Measurements from ENCODE around the gene MED16. TPM values are rescaled to one million over a fixed set of nuclear protein-coding genes. Genes with fewer than 3 reads are reported as not detected.
"Not testable (repeated sequence)": the region's sequence is repeated elsewhere in the genome, so short reads cannot be mapped to it uniquely, and the experiment has no call there.

MED16 gene
- polyA plus RNA-seq, 1 donor = 49.8 TPM

DNA sequence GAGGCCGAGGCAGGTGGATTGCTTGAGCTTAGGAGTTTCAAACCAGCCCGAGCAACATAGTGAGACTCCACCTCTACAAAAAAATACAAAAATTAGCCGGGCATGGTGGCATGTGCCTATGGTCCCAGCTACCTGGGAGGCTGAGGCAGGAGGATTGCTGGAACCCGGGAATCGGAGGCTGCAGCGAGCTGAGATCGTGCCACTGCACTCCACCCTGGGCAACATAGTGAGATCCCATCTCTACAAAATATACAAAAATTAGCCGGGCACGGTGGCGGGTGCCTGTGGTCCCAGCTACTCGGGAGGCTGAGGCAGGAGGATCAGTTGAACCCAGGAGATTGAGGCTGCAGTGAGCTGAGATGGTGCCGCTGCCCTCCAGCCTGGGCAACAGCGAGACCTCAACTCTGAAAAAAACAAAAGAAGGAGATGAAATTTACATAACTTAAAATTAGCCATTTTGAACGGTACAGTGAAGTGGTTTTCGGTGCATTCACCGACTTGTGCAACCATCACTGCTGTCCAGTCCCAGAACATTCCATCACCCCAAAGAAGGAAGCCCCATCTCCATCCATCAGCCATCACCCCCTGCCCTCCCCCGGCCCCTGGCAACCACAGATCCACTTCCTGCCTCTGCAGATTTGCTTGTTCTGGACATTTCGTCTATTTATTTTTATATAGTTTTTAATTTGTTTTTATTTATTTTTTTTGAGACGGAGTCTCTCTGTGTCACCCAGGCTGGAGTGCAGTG, 66.9 kb downstream of the MED16 start:
- DNase-seq = no peak

- no peak for DNase-seq
Observed at GRCh38 chr19:824885-825284, 68.1 kb downstream of the MED16 start.

GRCh38 chr19:823565-824121, 69.3 kb downstream of the MED16 start:
- DNase-seq = no peak

GRCh38 chr19:821825-822503, 71.0 kb downstream of the MED16 start, which contains the start of gene PLPPR3:
Gene PLPPR3 (minus strand): TSS chr19:821955. CDS start chr19:821559, 396 bp downstream.
- DNase-seq = no peak

DNA sequence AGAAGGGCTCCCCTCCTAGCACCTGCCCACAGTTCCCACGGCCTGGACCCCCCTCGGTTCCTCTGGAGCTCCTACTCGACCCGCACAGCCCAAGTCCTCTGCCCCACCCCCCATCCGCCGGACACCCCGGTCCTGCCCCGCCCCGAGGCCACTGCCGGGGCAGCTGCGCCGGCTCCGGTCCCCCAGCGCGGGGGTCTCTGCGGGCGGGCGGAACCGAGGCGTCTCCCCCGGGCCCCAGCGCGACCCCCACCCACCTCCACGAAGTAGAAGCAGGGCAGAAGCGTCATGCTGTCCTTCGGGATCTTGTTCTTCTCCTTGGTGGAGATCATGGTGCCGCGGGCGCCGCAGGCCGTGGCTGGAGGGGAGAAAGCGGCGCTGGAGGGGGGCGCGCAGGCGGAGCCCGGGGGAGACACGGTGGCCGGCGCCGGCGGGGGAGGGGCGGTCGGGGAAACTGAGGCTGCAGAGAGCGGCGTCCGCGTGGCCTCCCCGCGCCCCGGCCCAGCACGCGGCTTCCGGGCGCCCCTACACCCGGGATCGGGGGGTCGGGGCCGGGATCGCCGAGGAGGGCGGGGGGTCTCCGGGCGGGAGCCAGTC, 71.7 kb downstream of the MED16 start:
- no peak for DNase-seq

DNA sequence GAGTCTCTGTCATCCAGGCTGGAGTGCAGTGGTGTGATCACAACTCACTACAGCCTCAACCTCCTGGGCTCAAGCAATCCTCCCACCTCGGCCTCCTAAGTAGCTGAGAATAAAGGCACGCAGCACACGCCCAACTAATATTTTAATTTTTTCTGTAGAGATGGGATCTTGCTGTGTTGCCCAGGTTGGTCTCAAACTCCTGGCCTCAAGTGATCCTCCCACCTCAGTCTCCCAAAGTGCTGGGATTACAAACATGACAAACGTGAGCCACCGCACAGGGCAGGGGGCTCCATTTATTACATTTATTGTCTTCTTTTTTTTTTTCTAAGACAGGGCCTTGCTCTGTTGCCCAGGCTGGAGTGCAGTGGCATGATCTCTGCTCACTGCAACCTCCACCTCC, 72.8 kb downstream of the MED16 start:
- DNase-seq = not testable (repeated sequence)

Other genes starting within 250 kb of the MED16 start
- gene RNF126, start 230.0 kb downstream of the MED16 start, polyA plus RNA-seq (ENCODE audit: insufficient read length) = 32.3 TPM
- gene FSTL3, start 216.8 kb downstream of the MED16 start, polyA plus RNA-seq (ENCODE audit: insufficient read length) = 17.9 TPM
- gene PRSS57, start 197.7 kb downstream of the MED16 start, polyA plus RNA-seq (ENCODE audit: insufficient read length) = 0.32 TPM
- 47.0 TPM for gene PALM, start 184.3 kb downstream of the MED16 start, polyA plus RNA-seq (ENCODE audit: insufficient read length)
- 0.21 TPM for gene MISP, start 142.1 kb downstream of the MED16 start, polyA plus RNA-seq (ENCODE audit: insufficient read length)
- gene PTBP1, start 95.7 kb downstream of the MED16 start, polyA plus RNA-seq (ENCODE audit: insufficient read length) = 127 TPM
- not detected for gene PLPPR3, start 71.2 kb downstream of the MED16 start, polyA plus RNA-seq (ENCODE audit: insufficient read length)
- 3.2 TPM for gene AZU1, start 65.3 kb downstream of the MED16 start, polyA plus RNA-seq (ENCODE audit: insufficient read length)
- gene PRTN3, start 52.2 kb downstream of the MED16 start, polyA plus RNA-seq (ENCODE audit: insufficient read length) = 6.1 TPM
- 0.89 TPM for gene ELANE, start 40.9 kb downstream of the MED16 start, polyA plus RNA-seq (ENCODE audit: insufficient read length)
- gene CFD, start 33.5 kb downstream of the MED16 start, polyA plus RNA-seq (ENCODE audit: insufficient read length) = 4.1 TPM
- gene RNU6-9, start 297 bp upstream of the MED16 start, polyA plus RNA-seq (ENCODE audit: insufficient read length) = not detected
- 28.6 TPM for gene R3HDM4, start 20.0 kb upstream of the MED16 start, polyA plus RNA-seq (ENCODE audit: insufficient read length)
- gene KISS1R, start 24.1 kb upstream of the MED16 start, polyA plus RNA-seq (ENCODE audit: insufficient read length) = not detected
- 17.3 TPM for gene ARID3A, start 32.8 kb upstream of the MED16 start, polyA plus RNA-seq (ENCODE audit: insufficient read length)
- gene WDR18, start 91.2 kb upstream of the MED16 start, polyA plus RNA-seq (ENCODE audit: insufficient read length) = 39.3 TPM
- gene GRIN3B, start 107.2 kb upstream of the MED16 start, polyA plus RNA-seq (ENCODE audit: insufficient read length) = 0.22 TPM
- gene TMEM259, start 127.9 kb upstream of the MED16 start, polyA plus RNA-seq (ENCODE audit: insufficient read length) = 94.8 TPM
- gene RNU6-2, start 128.3 kb upstream of the MED16 start, polyA plus RNA-seq (ENCODE audit: insufficient read length) = not detected
- gene CNN2, start 133.4 kb upstream of the MED16 start, polyA plus RNA-seq (ENCODE audit: insufficient read length) = 58.2 TPM
- 27.8 TPM for gene ABCA7, start 146.9 kb upstream of the MED16 start, polyA plus RNA-seq (ENCODE audit: insufficient read length)
- 9.8 TPM for gene ARHGAP45, start 174.0 kb upstream of the MED16 start, polyA plus RNA-seq (ENCODE audit: insufficient read length)
- gene POLR2E, start 202.2 kb upstream of the MED16 start, polyA plus RNA-seq (ENCODE audit: insufficient read length) = 121 TPM
- 152 TPM for gene GPX4, start 210.8 kb upstream of the MED16 start, polyA plus RNA-seq (ENCODE audit: insufficient read length)